Type B pancreatic cell (in vitro differentiated cells): ENCODE results near the gene NUCB1. TPM values are rescaled to one million over a fixed set of nuclear protein-coding genes. Genes with fewer than 3 reads are reported as not detected.

ENCODE experiments used
- DNase-seq: peaks from one replicate; pipeline ENCODE4 v3.0.0; 2021; ENCODE audit warnings: mixed read lengths; ENCODE audit not compliant: unreplicated experiment; ENCODE audit errors: extremely low spot score
- H3K27ac Mint-ChIP-seq: 2 replicates; pipeline ENCODE4 v1.8.0; 2021; ENCODE audit warnings: mild to moderate bottlenecking, mixed read lengths
- H3K27me3 Mint-ChIP-seq: 2 replicates; pipeline ENCODE4 v1.8.0; 2021; ENCODE audit warnings: mixed read lengths
- H3K36me3 Mint-ChIP-seq: 2 replicates; pipeline ENCODE4 v1.8.0; 2021; ENCODE audit warnings: mixed read lengths
- H3K4me1 Mint-ChIP-seq: one replicate; pipeline ENCODE4 v1.8.0; 2021; ENCODE audit warnings: mixed read lengths; ENCODE audit not compliant: unreplicated experiment
- H3K4me3 Mint-ChIP-seq: 2 replicates; pipeline ENCODE4 v1.8.0; 2021; ENCODE audit warnings: mild to moderate bottlenecking, mixed read lengths
- H3K9me3 Mint-ChIP-seq: 2 replicates; pipeline ENCODE4 v1.8.0; 2021; ENCODE audit warnings: mixed read lengths
- CTCF ChIP-seq: fragments of 200-600 bp; sonication (generic); conservative IDR thresholded peaks from 2 replicates; pipeline ENCODE4 v1.5.0; 2021; ENCODE audit warnings: antibody characterized with exemption, mild to moderate bottlenecking
- total RNA-seq: library from RNA; stranded (reverse); gene quantifications from 2 replicates; pipeline ENCODE4 v1.2.1, GENCODE V29; 2021; ENCODE audit warnings: low replicate concordance

The NUCB1 gene
- total RNA-seq, 1 donor from 2014 or later, result 202 TPM

- Mint-ChIP-seq H3K4me1 (peaks cover 31% of the 10 kb centered on the region), H3K27me3 (peaks cover 3% of the 10 kb centered on the region), H3K27ac (peak overlapping the region; percentile 97), H3K36me3 (peaks cover 22% of the 10 kb centered on the region), H3K9me3 (no peaks in the 10 kb centered on the region), H3K4me3 (peak overlapping the region; percentile 98)
- peak; percentile 78 for DNase-seq
- no peak for TF ChIP-seq CTCF
These were observed 63.5 kb downstream of the NUCB1 start for GRCh38 chr19:48963371-48964204.

- Mint-ChIP-seq H3K27me3 (peaks cover 3% of the 10 kb centered on the region), H3K4me1 (peaks cover 31% of the 10 kb centered on the region), H3K27ac (peak overlapping the region; percentile 97), H3K9me3 (no peaks in the 10 kb centered on the region), H3K36me3 (peaks cover 22% of the 10 kb centered on the region), H3K4me3 (peak overlapping the region; percentile 98)
- TF ChIP-seq CTCF, result no peak
- DNase-seq, result no peak
These were observed 64.3 kb downstream of the NUCB1 start for GRCh38 chr19:48964205-48965039.

DNA sequence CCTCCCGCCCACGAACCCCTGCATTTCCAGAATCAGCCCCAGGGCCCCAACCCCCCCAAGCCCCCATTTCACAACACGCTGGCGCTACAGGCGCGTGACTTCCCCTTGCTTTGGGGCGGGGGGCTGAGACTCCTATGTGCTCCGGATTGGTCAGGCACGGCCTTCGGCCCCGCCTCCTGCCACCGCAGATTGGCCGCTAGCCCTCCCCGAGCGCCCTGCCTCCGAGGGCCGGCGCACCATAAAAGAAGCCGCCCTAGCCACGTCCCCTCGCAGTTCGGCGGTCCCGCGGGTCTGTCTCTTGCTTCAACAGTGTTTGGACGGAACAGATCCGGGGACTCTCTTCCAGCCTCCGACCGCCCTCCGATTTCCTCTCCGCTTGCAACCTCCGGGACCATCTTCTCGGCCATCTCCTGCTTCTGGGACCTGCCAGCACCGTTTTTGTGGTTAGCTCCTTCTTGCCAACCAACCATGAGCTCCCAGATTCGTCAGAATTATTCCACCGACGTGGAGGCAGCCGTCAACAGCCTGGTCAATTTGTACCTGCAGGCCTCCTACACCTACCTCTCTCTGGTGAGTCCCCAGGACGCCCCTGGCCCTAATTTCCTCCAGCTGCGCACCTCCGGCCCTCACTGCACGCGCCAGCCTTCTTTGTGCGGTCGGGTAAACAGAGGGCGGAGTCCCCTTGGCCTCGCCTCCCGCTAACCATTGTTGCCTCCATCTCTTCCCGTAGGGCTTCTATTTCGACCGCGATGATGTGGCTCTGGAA is 65.1 kb downstream of the NUCB1 start, which contains the start of gene FTL:
TSS of gene FTL (plus strand) at position 270 of the 766 bp plus-strand sequence. CDS start at position 469, 199 bp downstream.
- Mint-ChIP-seq H3K27ac (peak within 1 kb of the TSS; percentile 97), H3K4me3 (peak within 1 kb of the TSS; percentile 98), H3K9me3 (no peaks in the 10 kb centered on the region), H3K27me3 (peaks cover 3% of the 10 kb centered on the region), H3K4me1 (peaks cover 31% of the 10 kb centered on the region), H3K36me3 (peaks cover 22% of the 10 kb centered on the region)
- TF ChIP-seq CTCF, result no peak
- DNase-seq, result peak; percentile 93

GRCh38 chr19:48965806-48966540 is 65.9 kb downstream of the NUCB1 start:
- peak overlapping the region; percentile 97 for H3K27ac Mint-ChIP-seq
- peak; percentile 90 for DNase-seq
- H3K4me3 Mint-ChIP-seq, result peak overlapping the region; percentile 98
- peaks cover 24% of the 10 kb centered on the region for H3K36me3 Mint-ChIP-seq
- peaks cover 33% of the 10 kb centered on the region for H3K4me1 Mint-ChIP-seq
- TF ChIP-seq CTCF, result no peak
- H3K27me3 Mint-ChIP-seq, result peaks cover 3% of the 10 kb centered on the region
- H3K9me3 Mint-ChIP-seq, result no peaks in the 10 kb centered on the region
